Left ventricle myocardium superior (tissue), 1 donor: ENCODE data around the gene PNCK. TPM values are rescaled to one million over a fixed set of nuclear protein-coding genes. Genes with fewer than 3 reads are reported as not detected.
A peak's percentile ranks its signal among the peaks of the same experiment; 100 is the strongest.

ENCODE experiments used
- ATAC-seq: fragments of 200-7000 bp; cut with Tn5 transposase; one replicate; pipeline ENCODE4 v1.9.1; 2020; ENCODE audit warnings: mild to moderate bottlenecking, moderate library complexity
- DNase-seq: peaks from one replicate; pipeline ENCODE4 v3.0.0-alpha.2; 2020
- intact Hi-C: fragments of 100-400 bp; cut with micrococcal nuclease; formaldehyde crosslinking; loops from one replicate; pipeline ENCODE4 v1.11.0; 2022
- total RNA-seq: library from RNA; stranded (reverse); fragmentation: NEBNext Ultra II Directional; extraction: Animal tissue kit (Norgen Biotek cat#: 25700); gene quantifications from one replicate; pipeline ENCODE4 v1.2.1, GENCODE V29; 2021
- donor health status: DM: no; HTN: yes; CAD: no; lungs with severe emphysema.

The PNCK gene
- total RNA-seq, 1 donor from 2014 or later, result 14.5 TPM

GRCh38 chrX:153647461-153648357 is 25.9 kb downstream of the PNCK start:
- intact Hi-C loops, result no loop called here
- DNase-seq, result no peak
- ATAC-seq, result no peak

GRCh38 chrX:153646620-153647373 is 26.8 kb downstream of the PNCK start, which contains the start of gene DUSP9:
DUSP9 (plus strand) TSS chrX:153647203; CDS start chrX:153647954, 751 bp downstream.
- intact Hi-C loops, result no loop called here
- DNase-seq (no peak), ATAC-seq (peak; percentile 54)

- ATAC-seq (no peak), DNase-seq (no peak)
- intact Hi-C loops, result no loop called here
These were observed 27.6 kb downstream of the PNCK start for GRCh38 chrX:153645921-153646488.

GRCh38 chrX:153645151-153645550 is 28.5 kb downstream of the PNCK start:
- no peak for DNase-seq
- intact Hi-C loops, result no loop called here
- ATAC-seq, result no peak

- intact Hi-C loops, result no loop called here
- no peak for DNase-seq
- ATAC-seq, result no peak
These were observed 29.1 kb downstream of the PNCK start for GRCh38 chrX:153644356-153645125.

GRCh38 chrX:153643431-153644351 is 29.9 kb downstream of the PNCK start:
- intact Hi-C loops, result no loop called here
- DNase-seq, result peak; percentile 43
- ATAC-seq, result peak; percentile 53

GRCh38 chrX:153642655-153643430 is 30.8 kb downstream of the PNCK start:
- ATAC-seq, result no peak
- intact Hi-C loops, result no loop called here
- DNase-seq, result no peak

GRCh38 chrX:153642051-153642654 is 31.5 kb downstream of the PNCK start:
- intact Hi-C loops, result no loop called here
- ATAC-seq, result no peak
- no peak for DNase-seq

- intact Hi-C loops, result no loop called here
- DNase-seq, result no peak
These were observed 32.0 kb downstream of the PNCK start for GRCh38 chrX:153641627-153642026.

GRCh38 chrX:153640736-153641575 is 32.7 kb downstream of the PNCK start:
- ATAC-seq, result no peak
- intact Hi-C loops, result no loop called here

More at GRCh38 chrX:153641627-153642026, 32.0 kb downstream of the PNCK start:
- ATAC-seq, result no peak

GRCh38 chrX:153640045-153640686 is 33.4 kb downstream of the PNCK start:
- no peak for ATAC-seq
- DNase-seq, result no peak
- intact Hi-C loops, result no loop called here

More at GRCh38 chrX:153640736-153641575, 32.7 kb downstream of the PNCK start:
- DNase-seq, result no peak

GRCh38 chrX:153639177-153640044 is 34.2 kb downstream of the PNCK start:
- DNase-seq (no peak), ATAC-seq (no peak)
- intact Hi-C loops, result no loop called here

- no peak for DNase-seq
- intact Hi-C loops, result no loop called here
- no peak for ATAC-seq
These were observed 35.0 kb downstream of the PNCK start for GRCh38 chrX:153638436-153639176.

GRCh38 chrX:153638041-153638371 is 35.6 kb downstream of the PNCK start:
- DNase-seq (no peak), ATAC-seq (no peak)
- intact Hi-C loops, result no loop called here
